NCI-H1417 treated with DMSO at 0.1 percent for 48 hours (cell line): Measurements from ENCODE around the gene KRTAP5-6.

ENCODE experiments used
- DNase-seq: peaks from one replicate; lab custom pipeline; 2025; lab: John Stamatoyannopoulos, UW

The KRTAP5-6 gene

GRCh38 chr11:1696608-1697570 lies at the start of gene KRTAP5-6:
Gene KRTAP5-6 (plus strand): TSS chr11:1697195. CDS start chr11:1697246, 51 bp downstream.
- no peak for DNase-seq

GRCh38 chr11:1647901-1648652 lies 48.9 kb upstream of the KRTAP5-6 start:
- DNase-seq, result no peak

GRCh38 chr11:1648653-1649420 lies 48.2 kb upstream of the KRTAP5-6 start:
- no peak for DNase-seq

GRCh38 chr11:1650034-1650917 lies 46.7 kb upstream of the KRTAP5-6 start:
- no peak for DNase-seq

DNA sequence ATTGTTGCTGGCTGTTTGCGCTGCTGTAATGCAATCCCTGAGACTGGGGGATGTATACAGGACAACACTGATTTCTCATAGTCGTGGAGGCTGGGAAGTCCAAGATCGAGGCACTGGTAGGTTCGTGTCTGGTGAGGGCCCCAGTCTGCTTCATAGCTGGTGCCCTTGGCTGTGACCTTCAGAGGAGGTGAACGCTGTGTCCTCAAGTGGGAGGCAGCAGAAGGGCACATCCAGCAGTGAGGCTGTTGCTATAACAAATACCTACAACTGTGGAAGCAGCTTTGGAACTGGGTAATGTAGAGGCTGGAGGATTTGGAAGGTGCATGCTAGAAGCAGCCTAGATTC lies 46.1 kb upstream of the KRTAP5-6 start:
- no peak for DNase-seq

DNA sequence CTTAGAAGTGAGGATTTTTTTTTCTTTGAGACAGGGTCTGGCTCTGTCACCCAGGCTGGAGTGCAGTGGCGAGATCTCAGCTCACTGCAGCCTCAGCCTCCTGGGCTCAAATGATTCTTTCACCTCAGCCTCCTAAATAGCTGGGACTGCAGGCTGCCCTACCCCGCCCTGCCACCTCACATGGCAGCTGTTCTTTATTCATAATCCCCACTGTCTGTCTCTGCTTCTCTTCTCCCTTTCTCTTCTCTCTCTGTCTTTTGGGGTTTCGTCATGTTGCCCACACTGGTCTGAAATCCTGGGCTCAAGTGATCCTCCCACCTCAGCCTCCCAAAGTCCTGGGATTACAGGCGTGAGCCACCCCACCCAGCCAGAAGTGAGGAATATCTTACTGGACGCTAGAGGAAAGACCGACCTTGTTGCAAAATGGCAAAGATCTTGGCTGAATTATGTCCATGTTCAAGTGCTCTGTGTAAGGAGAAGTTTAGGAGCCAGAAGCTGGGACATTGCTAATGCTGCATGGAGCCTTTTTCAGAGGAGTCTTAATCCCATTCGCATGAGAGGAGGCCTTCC lies 45.5 kb upstream of the KRTAP5-6 start:
- no peak for DNase-seq

- no peak for DNase-seq
Observed at GRCh38 chr11:1652026-1652425, 45.0 kb upstream of the KRTAP5-6 start.

GRCh38 chr11:1652442-1652770 lies 44.6 kb upstream of the KRTAP5-6 start:
- DNase-seq, result no peak

GRCh38 chr11:1652771-1653540 lies 44.0 kb upstream of the KRTAP5-6 start:
- no peak for DNase-seq

- DNase-seq, result no peak
Observed at GRCh38 chr11:1653541-1654387, 43.2 kb upstream of the KRTAP5-6 start.

- DNase-seq, result no peak
Observed at GRCh38 chr11:1654388-1655167, 42.4 kb upstream of the KRTAP5-6 start.

DNA sequence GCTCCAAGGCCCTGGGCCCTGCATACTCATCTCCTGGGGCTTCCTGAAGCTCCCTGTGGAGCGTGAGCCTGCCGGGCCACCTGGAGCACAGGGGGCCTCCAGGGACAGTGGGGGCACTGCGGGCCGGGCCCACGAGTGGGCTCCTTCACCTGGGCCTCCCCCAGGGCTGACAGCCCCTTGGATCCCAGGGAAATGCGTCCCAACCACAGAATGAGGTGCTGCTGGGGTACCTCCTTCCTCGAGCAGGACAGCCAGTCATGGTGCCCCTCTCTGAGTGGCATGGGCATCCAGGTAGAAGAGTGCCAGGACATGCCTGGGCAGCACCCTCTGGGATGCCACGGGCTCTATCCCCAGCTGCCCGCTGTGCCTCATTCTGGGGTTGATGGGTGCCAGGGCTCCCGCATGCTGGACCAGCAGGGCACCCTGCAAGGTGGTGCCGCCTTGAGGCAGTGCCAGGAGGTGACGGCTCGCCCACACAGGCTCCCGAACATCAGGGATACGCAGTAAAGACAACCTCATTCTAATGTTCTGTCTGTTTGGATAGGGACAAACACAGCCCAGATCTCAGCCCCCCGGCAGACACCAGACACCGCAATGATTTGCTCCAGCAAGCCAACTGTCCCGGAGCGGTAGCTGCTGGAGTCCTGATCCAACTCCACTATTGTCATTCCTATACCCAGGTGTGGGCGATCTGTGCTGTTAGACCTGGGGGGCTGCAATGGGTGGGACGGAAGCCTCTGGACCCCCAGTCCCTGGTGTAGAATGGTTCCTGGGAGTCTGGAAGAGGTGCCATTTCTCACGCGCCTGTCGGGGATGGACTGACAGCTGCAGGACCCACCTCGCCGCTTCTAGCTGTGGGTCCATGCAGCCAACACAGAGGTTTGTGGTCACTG lies 41.6 kb upstream of the KRTAP5-6 start:
- no peak for DNase-seq

DNA sequence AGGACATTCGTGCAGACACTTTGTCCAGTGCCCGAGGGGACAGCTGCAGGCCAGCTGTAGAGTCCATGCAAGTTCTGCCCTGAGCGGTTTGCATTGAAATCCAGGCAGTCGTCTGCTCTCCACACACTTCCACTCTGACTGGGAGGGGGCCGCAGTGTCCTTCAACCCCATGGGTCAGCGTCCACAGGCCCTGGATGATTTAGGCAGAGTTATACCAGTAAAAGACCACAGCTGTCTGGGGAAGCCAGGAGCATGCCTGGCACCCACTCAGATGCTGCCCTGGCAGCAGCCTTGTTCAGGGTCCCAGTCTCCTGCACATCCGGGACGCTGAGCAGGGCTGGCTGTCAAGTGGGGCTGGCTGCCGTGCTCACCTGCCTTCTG lies 40.9 kb upstream of the KRTAP5-6 start:
- DNase-seq, result no peak

GRCh38 chr11:1656670-1657069 lies 40.3 kb upstream of the KRTAP5-6 start:
- no peak for DNase-seq

- DNase-seq, result no peak
Observed at GRCh38 chr11:1659506-1659905, 37.5 kb upstream of the KRTAP5-6 start.

GRCh38 chr11:1660111-1660867 lies 36.7 kb upstream of the KRTAP5-6 start:
- no peak for DNase-seq
